Suprapubic skin (tissue), 4 donors: Measurements from ENCODE around the gene TMC2. TPM values are rescaled to one million over a fixed set of nuclear protein-coding genes. Genes with fewer than 3 reads are reported as not detected.
A peak's percentile ranks its signal among the peaks of the same experiment; 100 is the strongest.

Experiments
- DNase-seq, 2 donors: peaks; one replicate each; pipeline ENCODE4 v3.0.0-alpha.2; 2019; ENCODE audit warnings: low spot score in 2 of 2
- H3K27ac ChIP-seq: fragments of 200-600 bp; sonication (generic); one replicate; pipeline ENCODE4 v1.5.1; 2019
- H3K27me3 ChIP-seq: fragments of 200-600 bp; sonication (generic); one replicate; pipeline ENCODE4 v1.5.1; 2019
- H3K36me3 ChIP-seq: fragments of 200-600 bp; sonication (generic); one replicate; pipeline ENCODE4 v1.5.1; 2019
- H3K4me1 ChIP-seq: fragments of 200-600 bp; sonication (generic); one replicate; pipeline ENCODE4 v1.5.1; 2019
- H3K4me3 ChIP-seq: fragments of 200-600 bp; sonication (generic); one replicate; pipeline ENCODE4 v1.5.1; 2019; ENCODE audit warnings: mild to moderate bottlenecking
- H3K9me3 ChIP-seq: fragments of 200-600 bp; sonication (generic); one replicate; pipeline ENCODE4 v1.5.1; 2019
- CTCF ChIP-seq, 2 donors: fragments of 200-600 bp in 1 of 2; fragments of 450-650 bp in 1 of 2; sonication (generic) in 1 of 2; IDR thresholded peaks; one replicate each; pipeline ENCODE4 v1.5.1; 2016 to 2019; ENCODE audit warnings: antibody characterized with exemption in 2 of 2, mild to moderate bottlenecking in 1 of 2, moderate library complexity in 1 of 2
- EP300 ChIP-seq: sonication (generic); formaldehyde crosslinking; IDR thresholded peaks from one replicate; pipeline ENCODE4 v1.6.1; 2017; ENCODE audit warnings: antibody characterized with exemption
- POLR2A ChIP-seq, 2 donors: fragments of 450-650 bp; IDR thresholded peaks; one replicate each; pipeline ENCODE4 v1.6.1; 2017; ENCODE audit warnings: antibody characterized with exemption in 2 of 2, mild to moderate bottlenecking in 2 of 2, moderate library complexity in 2 of 2
- POLR2AphosphoS5 ChIP-seq, 3 donors: sonication (generic); formaldehyde crosslinking; IDR thresholded peaks; one replicate each; pipeline ENCODE4 v1.6.1; 2017; ENCODE audit warnings: antibody characterized with exemption in 3 of 3
- WGBS: methylation state at CpG from one replicate; pipeline ENCODE4 v1.1.5; 2018; 5-methylcytosine and 5-hydroxymethylcytosine counted together
- total RNA-seq, 4 donors: library from RNA; depleted of rRNA; stranded (reverse); fragments of >200 nt; gene quantifications; one replicate each; pipeline ENCODE4 v1.1.0, GENCODE V29; 2016

The TMC2 gene
- total RNA-seq, 4 donors from 2014 or later: not detected

DNA sequence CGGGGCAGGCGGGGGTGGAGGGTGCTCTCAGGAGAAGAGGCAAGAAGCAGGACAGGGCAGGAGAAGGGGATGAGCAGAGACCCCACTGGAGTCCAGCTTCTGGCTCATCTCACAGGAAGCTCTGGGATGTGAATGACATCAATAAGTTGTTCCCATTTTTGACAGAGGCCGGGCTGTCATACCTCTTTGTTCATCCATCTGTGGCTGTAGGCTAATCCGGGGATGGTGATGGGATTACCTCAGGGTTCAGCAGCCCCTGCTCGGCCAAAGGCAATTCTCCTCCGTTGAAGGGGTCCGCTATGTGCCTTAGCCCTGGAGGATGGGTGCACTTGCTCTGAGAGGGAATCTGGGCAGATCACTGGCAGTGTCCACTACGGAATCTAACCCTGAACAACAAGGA lies 3.3 kb upstream of the TMC2 start:
- 91% methylated on average over 7 of the region's 8 CpGs for WGBS
- TF ChIP-seq CTCF (IDR thresholded peaks at IDR 0.05) (no peak), POLR2A (IDR thresholded peaks at IDR 0.05) (no peak), POLR2AphosphoS5 (IDR thresholded peaks at IDR 0.05) (no peak), EP300 (no peak)
- H3K27me3 ChIP-seq: peaks cover 30% of the 10 kb centered on the region

GRCh38 chr20:2535711-2536559 lies 438 bp upstream of the TMC2 start:
- DNase-seq: peak in 1 of 2 donors; percentile 50
- 64% methylated on average over 12 of the region's 12 CpGs for WGBS
- Histone ChIP-seq H3K4me1 (no peaks in the 10 kb centered on the region), H3K9me3 (no peaks in the 10 kb centered on the region), H3K27ac (no peak overlapping the region), H3K36me3 (no peaks in the 10 kb centered on the region), H3K4me3 (no peak overlapping the region), H3K27me3 (peaks cover 42% of the 10 kb centered on the region)
- TF ChIP-seq EP300 (no peak), POLR2A (IDR thresholded peaks at IDR 0.05) (no peak), POLR2AphosphoS5 (IDR thresholded peaks at IDR 0.05) (no peak), CTCF (IDR thresholded peaks at IDR 0.05) (no peak)

More for the DNA sequence above, 3.3 kb upstream of the TMC2 start:
- no peaks in the 10 kb centered on the region for H3K4me1 ChIP-seq
- DNase-seq: peak in 1 of 2 donors; percentile 57
- H3K9me3 ChIP-seq: no peaks in the 10 kb centered on the region
- H3K4me3 ChIP-seq: no peak overlapping the region
- H3K27ac ChIP-seq: no peak overlapping the region
- H3K36me3 ChIP-seq: no peaks in the 10 kb centered on the region

DNA sequence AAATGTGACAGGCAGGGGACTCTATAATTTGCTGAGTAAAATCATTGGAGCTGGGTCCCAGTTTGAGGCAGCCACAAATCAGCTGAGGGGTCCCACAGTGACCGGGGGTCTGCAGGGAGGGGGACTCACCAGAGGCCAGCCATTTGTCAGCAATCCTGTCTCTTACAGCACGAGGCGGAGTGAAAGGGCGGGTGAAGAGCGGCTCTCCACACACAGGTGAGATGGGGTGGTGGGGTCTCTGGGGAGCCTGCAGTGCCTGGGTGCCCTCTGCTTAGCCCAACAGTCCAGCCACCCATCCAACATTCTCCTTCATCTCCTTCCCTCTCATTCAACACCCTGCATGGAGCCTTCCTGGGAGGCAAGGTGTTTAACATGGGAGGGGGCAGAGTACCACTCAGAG lies 728 bp downstream of the TMC2 start:
- peak in 1 of 2 donors; percentile 67 for DNase-seq
- Histone ChIP-seq H3K4me3 (no peak overlapping the region), H3K4me1 (no peaks in the 10 kb centered on the region), H3K36me3 (no peaks in the 10 kb centered on the region), H3K27me3 (peaks cover 47% of the 10 kb centered on the region), H3K27ac (no peak overlapping the region), H3K9me3 (no peaks in the 10 kb centered on the region)
- WGBS: 90% methylated on average over 5 of the region's 5 CpGs
- TF ChIP-seq POLR2A (IDR thresholded peaks at IDR 0.05) (no peak), EP300 (no peak), POLR2AphosphoS5 (IDR thresholded peaks at IDR 0.05) (no peak), CTCF (IDR thresholded peaks at IDR 0.05) (no peak)

DNA sequence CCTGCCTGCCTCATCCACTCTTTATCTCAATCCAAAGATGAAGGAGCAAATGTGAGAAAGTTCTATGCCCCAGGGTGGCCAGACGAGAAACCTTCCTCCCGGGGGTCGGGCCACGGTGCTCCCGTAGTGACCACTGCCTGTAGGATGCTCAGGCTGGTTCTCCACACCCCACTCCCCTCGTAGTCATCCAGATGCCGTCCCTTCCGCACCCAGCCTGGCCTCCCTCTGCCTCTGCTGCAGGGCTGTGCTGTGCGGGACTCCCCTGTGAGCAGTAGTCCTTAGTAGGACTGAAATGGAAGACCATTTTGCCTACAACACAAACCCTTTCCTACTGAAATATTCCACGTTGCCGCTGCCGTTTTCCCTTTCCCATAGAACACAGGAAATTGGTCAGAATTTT lies 2.0 kb downstream of the TMC2 start:
- no peak overlapping the region for H3K4me3 ChIP-seq
- no peaks in the 10 kb centered on the region for H3K9me3 ChIP-seq
- no peak for TF ChIP-seq POLR2AphosphoS5 (IDR thresholded peaks at IDR 0.05)
- no peak for TF ChIP-seq CTCF (IDR thresholded peaks at IDR 0.05)
- no peak for TF ChIP-seq EP300
- TF ChIP-seq POLR2A (IDR thresholded peaks at IDR 0.05): no peak
- whole genome bisulfite sequencing: 83% methylated on average over 12 of the region's 12 CpGs
- H3K27ac ChIP-seq: no peak overlapping the region
- peak in 1 of 2 donors; percentile 48 for DNase-seq
- no peaks in the 10 kb centered on the region for H3K4me1 ChIP-seq
- peaks cover 46% of the 10 kb centered on the region for H3K27me3 ChIP-seq
- no peaks in the 10 kb centered on the region for H3K36me3 ChIP-seq

DNA sequence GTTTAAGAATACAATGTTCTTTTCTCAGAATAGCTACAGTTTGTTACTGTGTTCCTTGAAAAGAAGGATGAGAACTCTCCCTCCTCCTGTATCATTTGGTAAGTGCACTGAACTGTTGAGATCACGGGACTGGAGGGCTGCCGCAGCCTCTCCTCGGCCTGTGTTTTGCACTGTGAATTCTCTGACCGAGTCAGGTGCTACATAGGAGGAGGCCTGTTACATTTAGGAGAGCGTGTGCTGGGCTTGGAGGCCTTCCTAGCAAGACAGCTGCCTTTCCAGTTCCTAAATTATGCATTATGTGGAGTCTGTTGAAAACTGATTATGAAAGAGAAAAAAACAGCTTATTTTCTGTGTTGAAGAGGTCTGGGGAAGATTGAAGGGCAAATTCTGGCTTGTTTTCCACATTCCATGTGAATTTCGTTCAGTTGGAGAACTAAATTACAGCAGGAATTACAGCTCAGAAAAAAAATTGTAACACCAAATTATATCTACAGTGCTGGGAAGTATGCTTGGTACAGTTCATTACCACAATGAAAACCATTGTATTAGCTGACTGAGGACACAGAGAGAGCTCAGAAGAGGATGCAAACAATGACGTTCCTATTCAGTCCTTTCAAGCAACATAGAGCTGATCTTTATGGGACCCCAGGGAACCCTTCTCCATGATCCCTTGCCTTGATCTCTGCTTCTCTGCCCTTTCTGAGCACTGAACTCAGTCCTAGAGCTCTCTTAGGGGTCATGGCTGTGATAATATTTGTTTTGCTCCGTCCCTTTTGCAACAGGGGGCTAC lies 2.8 kb downstream of the TMC2 start:
- no peak overlapping the region for H3K27ac ChIP-seq
- no peak overlapping the region for H3K4me3 ChIP-seq
- no peaks in the 10 kb centered on the region for H3K36me3 ChIP-seq
- TF ChIP-seq POLR2A (IDR thresholded peaks at IDR 0.05) (no peak), POLR2AphosphoS5 (IDR thresholded peaks at IDR 0.05) (no peak), EP300 (no peak), CTCF (IDR thresholded peaks at IDR 0.05) (no peak)
- DNase-seq: no peak
- H3K9me3 ChIP-seq: no peaks in the 10 kb centered on the region
- peaks cover 43% of the 10 kb centered on the region for H3K27me3 ChIP-seq
- H3K4me1 ChIP-seq: no peaks in the 10 kb centered on the region
- 43% methylated on average over 8 of the region's 8 CpGs for WGBS
